Measurements from ENCODE around the gene ASTN1.

The ASTN1 gene

DNA sequence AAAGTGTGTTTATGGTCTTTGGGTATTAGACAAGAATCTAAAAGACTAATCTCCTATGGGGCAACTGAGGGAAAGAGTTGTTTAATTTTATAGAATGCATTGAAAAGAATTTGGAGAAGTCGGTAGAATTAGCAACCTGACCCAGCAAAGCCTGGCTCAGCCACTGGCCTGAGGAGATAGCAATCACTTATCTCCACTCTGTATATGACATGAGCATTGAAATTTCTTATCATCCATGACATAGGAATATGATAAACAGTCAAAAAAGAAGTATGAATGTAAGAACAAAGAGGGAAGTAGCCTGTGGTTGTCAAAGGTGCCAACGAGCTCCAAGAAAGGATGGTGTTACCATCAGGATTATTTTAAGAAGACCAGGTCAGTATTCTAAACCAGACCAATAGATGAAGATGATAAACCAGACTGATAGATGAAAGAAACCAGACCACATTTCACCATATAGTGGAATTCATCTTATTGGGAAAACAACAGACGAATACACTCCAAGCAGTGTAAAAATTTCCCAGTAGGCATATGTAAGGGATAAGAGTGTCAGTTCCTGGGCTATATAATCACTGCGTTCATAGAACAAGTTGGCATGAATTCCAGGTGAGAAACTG, 35.7 kb downstream of the ASTN1 start:
- no peak overlapping the region for H3K4me3 Mint-ChIP-seq
- DNase-seq: no peak
- H3K36me3 Mint-ChIP-seq (ENCODE audit: low read depth): peaks cover 11% of the 10 kb centered on the region
- no peaks in the 10 kb centered on the region for H3K9me3 Mint-ChIP-seq
- H3K4me1 Mint-ChIP-seq: peaks cover 49% of the 10 kb centered on the region
- no peak for TF ChIP-seq CTCF (IDR thresholded peaks at IDR 0.05)
- no peak overlapping the region for H3K27ac Mint-ChIP-seq
- H3K27me3 Mint-ChIP-seq (ENCODE audit: low read depth, poor library complexity): peaks cover 20% of the 10 kb centered on the region

DNA sequence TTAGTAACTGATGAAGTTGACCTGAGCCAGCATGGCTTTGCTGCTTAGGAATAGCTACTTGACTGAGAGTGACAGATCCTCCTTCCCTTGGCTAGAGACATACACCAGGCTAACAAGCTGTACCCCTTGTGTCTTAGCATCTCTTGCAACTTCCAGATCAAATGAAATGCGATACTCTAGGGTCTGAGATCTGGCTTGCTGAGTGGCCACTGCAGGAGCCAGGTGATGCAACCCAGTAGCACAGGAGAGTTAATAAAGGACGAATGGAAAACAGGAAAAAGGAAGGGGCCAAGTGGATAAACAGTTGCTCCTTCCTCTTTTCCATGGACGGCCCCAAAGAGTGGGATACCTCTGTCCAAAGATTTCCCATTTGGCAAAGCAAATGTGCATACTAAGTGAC, 38.2 kb downstream of the ASTN1 start:
- Mint-ChIP-seq H3K27me3 (ENCODE audit: low read depth, poor library complexity) (peaks cover 29% of the 10 kb centered on the region), H3K4me1 (peaks cover 56% of the 10 kb centered on the region), H3K9me3 (no peaks in the 10 kb centered on the region), H3K36me3 (ENCODE audit: low read depth) (peaks cover 11% of the 10 kb centered on the region), H3K4me3 (no peak overlapping the region), H3K27ac (no peak overlapping the region)
- no peak for TF ChIP-seq CTCF (IDR thresholded peaks at IDR 0.05)
- no peak for DNase-seq

GRCh38 chr1:177124577-177125278, 39.8 kb downstream of the ASTN1 start:
- DNase-seq: no peak
- no peak for TF ChIP-seq CTCF (IDR thresholded peaks at IDR 0.05)
- Mint-ChIP-seq H3K4me1 (peaks cover 43% of the 10 kb centered on the region), H3K27me3 (ENCODE audit: low read depth, poor library complexity) (peaks cover 37% of the 10 kb centered on the region), H3K27ac (no peak overlapping the region), H3K4me3 (no peak overlapping the region), H3K36me3 (ENCODE audit: low read depth) (peaks cover 11% of the 10 kb centered on the region), H3K9me3 (no peaks in the 10 kb centered on the region)

DNA sequence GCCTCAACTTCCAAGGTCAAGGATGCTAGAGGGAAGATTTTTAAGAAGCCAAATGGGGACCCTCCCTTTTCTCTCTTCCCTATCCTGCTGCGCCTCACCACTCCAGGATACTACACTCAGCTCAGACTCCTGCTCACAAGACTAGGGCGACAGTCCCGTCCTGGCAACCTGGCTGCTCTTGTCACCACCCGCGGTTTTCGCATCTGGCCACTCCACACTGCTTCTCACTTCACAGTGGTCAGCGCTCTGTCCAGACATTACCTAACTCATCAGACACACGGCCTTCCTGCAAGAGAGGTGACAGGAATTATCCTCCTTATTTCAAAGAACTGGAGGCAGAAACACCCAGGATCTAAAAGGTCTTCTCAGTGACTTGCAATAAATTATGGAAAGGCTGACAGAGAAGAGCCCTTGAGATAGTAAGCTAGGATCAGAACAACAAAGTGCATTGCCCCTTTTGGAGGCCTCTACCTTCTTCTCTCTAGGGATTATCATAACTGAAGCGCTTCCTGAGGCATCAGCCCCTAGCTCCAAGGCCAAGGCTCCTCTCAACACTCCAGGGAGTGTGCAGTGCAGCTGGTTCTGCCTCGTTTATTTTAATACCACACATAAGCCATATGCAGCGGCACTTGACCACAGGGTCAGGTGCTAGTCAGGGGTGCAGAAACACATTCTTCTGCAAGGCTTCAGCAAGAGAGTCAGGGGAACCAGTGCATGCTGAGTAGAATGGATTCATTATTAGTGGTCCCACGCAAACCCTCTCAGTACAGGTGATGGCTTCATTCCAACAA, 41.9 kb downstream of the ASTN1 start:
- Mint-ChIP-seq H3K27ac (no peak overlapping the region), H3K27me3 (ENCODE audit: low read depth, poor library complexity) (peaks cover 39% of the 10 kb centered on the region), H3K4me3 (no peak overlapping the region), H3K9me3 (no peaks in the 10 kb centered on the region), H3K36me3 (ENCODE audit: low read depth) (no peaks in the 10 kb centered on the region), H3K4me1 (peaks cover 38% of the 10 kb centered on the region)
- no peak for DNase-seq
- no peak for TF ChIP-seq CTCF (IDR thresholded peaks at IDR 0.05)

DNA sequence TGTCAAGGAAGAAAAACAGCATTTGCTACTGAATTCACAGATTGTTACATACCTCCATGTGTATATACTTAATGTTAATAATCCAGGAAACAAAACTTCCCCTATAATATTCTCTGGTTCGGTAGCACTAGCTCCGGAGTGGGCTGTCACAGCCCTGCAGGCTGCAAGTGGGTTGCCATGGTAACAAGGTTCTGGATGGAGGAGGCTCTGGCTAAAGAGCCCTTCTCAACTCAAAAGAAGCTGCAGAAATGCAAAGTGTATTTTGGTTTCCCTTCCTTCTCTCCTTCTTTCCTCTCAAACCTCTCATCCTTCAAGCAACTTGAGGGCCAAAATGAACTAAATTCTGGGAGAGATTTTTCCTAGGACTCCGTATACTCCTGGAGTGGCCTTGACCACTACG, 45.2 kb downstream of the ASTN1 start:
- Mint-ChIP-seq H3K4me1 (peaks cover 28% of the 10 kb centered on the region), H3K27me3 (ENCODE audit: low read depth, poor library complexity) (peaks cover 41% of the 10 kb centered on the region)
- no peak for TF ChIP-seq CTCF (IDR thresholded peaks at IDR 0.05)

More for the DNA sequence above, 45.2 kb downstream of the ASTN1 start:
- Mint-ChIP-seq H3K36me3 (ENCODE audit: low read depth) (no peaks in the 10 kb centered on the region), H3K4me3 (no peak overlapping the region), H3K9me3 (no peaks in the 10 kb centered on the region), H3K27ac (peak overlapping the region; percentile 46)
- no peak for DNase-seq

Data from nephron progenitor cell (in vitro differentiated cells).